ENCODE data around the gene KIF12.

KIF12 gene

GRCh38 chr9:114090798-114091197 lies 8.3 kb downstream of the KIF12 start:
- TF ChIP-seq CTCF (IDR thresholded peaks at IDR 0.05; ENCODE audit: poor library complexity, severe bottlenecking), result no peak
- no peak overlapping the region for H3K4me3 ChIP-seq (ENCODE audit: severe bottlenecking)
- no peaks in the 10 kb centered on the region for H3K27me3 ChIP-seq (ENCODE audit: insufficient read depth, poor library complexity, severe bottlenecking)
- DNase-seq (ENCODE audit: low spot score) (peak; percentile 21), ATAC-seq (ENCODE audit: low read depth) (no peak)
- no peaks in the 10 kb centered on the region for H3K9me3 ChIP-seq (ENCODE audit: severe bottlenecking)
- H3K27ac ChIP-seq (ENCODE audit: poor library complexity, severe bottlenecking), result no peak overlapping the region
- no peaks in the 10 kb centered on the region for H3K4me1 ChIP-seq (ENCODE audit: insufficient read depth, poor library complexity, severe bottlenecking)
- H3K36me3 ChIP-seq (ENCODE audit: low read depth), result no peaks in the 10 kb centered on the region

- Histone ChIP-seq H3K27me3 (ENCODE audit: insufficient read depth, poor library complexity, severe bottlenecking) (no peaks in the 10 kb centered on the region), H3K9me3 (ENCODE audit: severe bottlenecking) (no peaks in the 10 kb centered on the region), H3K36me3 (ENCODE audit: low read depth) (no peaks in the 10 kb centered on the region), H3K4me1 (ENCODE audit: insufficient read depth, poor library complexity, severe bottlenecking) (no peaks in the 10 kb centered on the region), H3K27ac (ENCODE audit: poor library complexity, severe bottlenecking) (no peak overlapping the region), H3K4me3 (ENCODE audit: severe bottlenecking) (no peak overlapping the region)
- DNase-seq (ENCODE audit: low spot score) (peak; percentile 29), ATAC-seq (ENCODE audit: low read depth) (no peak)
- TF ChIP-seq CTCF (IDR thresholded peaks at IDR 0.05; ENCODE audit: poor library complexity, severe bottlenecking), result no peak
Observed at GRCh38 chr9:114089206-114089840, 9.8 kb downstream of the KIF12 start.

GRCh38 chr9:114088571-114089170 lies 10.4 kb downstream of the KIF12 start:
- Histone ChIP-seq H3K4me3 (ENCODE audit: severe bottlenecking) (no peak overlapping the region), H3K36me3 (ENCODE audit: low read depth) (no peaks in the 10 kb centered on the region), H3K4me1 (ENCODE audit: insufficient read depth, poor library complexity, severe bottlenecking) (no peaks in the 10 kb centered on the region), H3K9me3 (ENCODE audit: severe bottlenecking) (no peaks in the 10 kb centered on the region), H3K27me3 (ENCODE audit: insufficient read depth, poor library complexity, severe bottlenecking) (no peaks in the 10 kb centered on the region), H3K27ac (ENCODE audit: poor library complexity, severe bottlenecking) (no peak overlapping the region)
- DNase-seq (ENCODE audit: low spot score) (peak; percentile 15), ATAC-seq (ENCODE audit: low read depth) (no peak)
- no peak for TF ChIP-seq CTCF (IDR thresholded peaks at IDR 0.05; ENCODE audit: poor library complexity, severe bottlenecking)

GRCh38 chr9:114087721-114088120 lies 11.4 kb downstream of the KIF12 start:
- Histone ChIP-seq H3K27ac (ENCODE audit: poor library complexity, severe bottlenecking) (no peak overlapping the region), H3K36me3 (ENCODE audit: low read depth) (no peaks in the 10 kb centered on the region), H3K9me3 (ENCODE audit: severe bottlenecking) (no peaks in the 10 kb centered on the region), H3K27me3 (ENCODE audit: insufficient read depth, poor library complexity, severe bottlenecking) (no peaks in the 10 kb centered on the region), H3K4me1 (ENCODE audit: insufficient read depth, poor library complexity, severe bottlenecking) (no peaks in the 10 kb centered on the region), H3K4me3 (ENCODE audit: severe bottlenecking) (no peak overlapping the region)
- ATAC-seq (ENCODE audit: low read depth) (no peak), DNase-seq (ENCODE audit: low spot score) (peak; percentile 21)
- TF ChIP-seq CTCF (IDR thresholded peaks at IDR 0.05; ENCODE audit: poor library complexity, severe bottlenecking), result no peak

GRCh38 chr9:114086607-114087006 lies 12.5 kb downstream of the KIF12 start:
- no peaks in the 10 kb centered on the region for H3K4me1 ChIP-seq (ENCODE audit: insufficient read depth, poor library complexity, severe bottlenecking)
- H3K27me3 ChIP-seq (ENCODE audit: insufficient read depth, poor library complexity, severe bottlenecking), result no peaks in the 10 kb centered on the region
- no peak for TF ChIP-seq CTCF (IDR thresholded peaks at IDR 0.05; ENCODE audit: poor library complexity, severe bottlenecking)
- ATAC-seq (ENCODE audit: low read depth), result no peak
- DNase-seq (ENCODE audit: low spot score), result peak; percentile 11
- no peak overlapping the region for H3K4me3 ChIP-seq (ENCODE audit: severe bottlenecking)
- H3K9me3 ChIP-seq (ENCODE audit: severe bottlenecking), result no peaks in the 10 kb centered on the region
- H3K36me3 ChIP-seq (ENCODE audit: low read depth), result no peaks in the 10 kb centered on the region
- no peak overlapping the region for H3K27ac ChIP-seq (ENCODE audit: poor library complexity, severe bottlenecking)

All from RWPE2 (cell line).